Measurements from ENCODE around the gene WEE2. TPM values are rescaled to one million over a fixed set of nuclear protein-coding genes. Genes with fewer than 3 reads are reported as not detected.

Gene WEE2
- total RNA-seq, 1 donor from 2014 or later: not detected

DNA sequence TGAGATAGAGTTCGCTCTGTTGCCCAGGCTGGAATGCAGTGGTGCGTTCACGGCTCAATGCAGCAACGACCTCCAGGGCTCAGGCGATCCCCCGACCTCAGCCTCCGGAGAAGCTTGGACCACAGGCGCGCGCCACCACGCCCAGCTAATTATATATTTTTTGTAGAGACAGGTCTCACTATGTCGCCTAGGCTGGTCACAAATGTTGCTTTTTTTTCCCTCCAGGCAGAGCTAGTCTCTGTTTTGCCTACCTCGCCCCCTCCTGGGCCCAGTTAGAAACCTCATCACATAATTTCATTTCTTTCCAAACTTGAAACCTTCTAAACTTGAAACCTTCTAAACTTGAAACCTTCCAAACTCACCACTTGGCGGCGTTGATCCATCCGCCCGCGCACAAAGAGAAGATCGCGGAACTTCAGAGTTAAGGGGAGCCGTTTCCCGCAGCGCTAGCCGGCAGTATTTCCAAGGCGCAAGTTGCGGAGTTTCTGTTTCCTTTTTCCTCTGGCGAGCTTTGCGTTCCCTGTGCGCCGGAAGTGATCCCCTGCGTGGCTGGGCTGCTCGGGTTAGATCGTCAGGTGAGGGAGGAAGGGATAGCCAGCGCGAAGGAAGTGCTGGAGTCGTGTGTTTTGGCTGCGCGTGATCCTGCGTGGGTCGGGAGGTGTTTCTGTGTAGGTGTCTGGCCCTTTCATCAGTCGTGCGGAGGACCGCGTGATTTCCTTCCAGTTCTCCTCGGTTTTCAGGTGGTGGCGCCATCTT lies 29.9 kb downstream of the WEE2 start, which contains the start of gene SSBP1:
SSBP1 (plus strand) TSS at position 523 of the 756 bp plus-strand sequence. CDS start 809 bp downstream, outside the sequence.
- H3K9me3 Mint-ChIP-seq (ENCODE audit: unreplicated experiment): no peaks in the 10 kb centered on the region
- H3K27ac Mint-ChIP-seq (ENCODE audit: unreplicated experiment): peak within 1 kb of the TSS; percentile 93
- H3K27me3 Mint-ChIP-seq (ENCODE audit: unreplicated experiment): no peaks in the 10 kb centered on the region
- TF ChIP-seq, protein P1, sequence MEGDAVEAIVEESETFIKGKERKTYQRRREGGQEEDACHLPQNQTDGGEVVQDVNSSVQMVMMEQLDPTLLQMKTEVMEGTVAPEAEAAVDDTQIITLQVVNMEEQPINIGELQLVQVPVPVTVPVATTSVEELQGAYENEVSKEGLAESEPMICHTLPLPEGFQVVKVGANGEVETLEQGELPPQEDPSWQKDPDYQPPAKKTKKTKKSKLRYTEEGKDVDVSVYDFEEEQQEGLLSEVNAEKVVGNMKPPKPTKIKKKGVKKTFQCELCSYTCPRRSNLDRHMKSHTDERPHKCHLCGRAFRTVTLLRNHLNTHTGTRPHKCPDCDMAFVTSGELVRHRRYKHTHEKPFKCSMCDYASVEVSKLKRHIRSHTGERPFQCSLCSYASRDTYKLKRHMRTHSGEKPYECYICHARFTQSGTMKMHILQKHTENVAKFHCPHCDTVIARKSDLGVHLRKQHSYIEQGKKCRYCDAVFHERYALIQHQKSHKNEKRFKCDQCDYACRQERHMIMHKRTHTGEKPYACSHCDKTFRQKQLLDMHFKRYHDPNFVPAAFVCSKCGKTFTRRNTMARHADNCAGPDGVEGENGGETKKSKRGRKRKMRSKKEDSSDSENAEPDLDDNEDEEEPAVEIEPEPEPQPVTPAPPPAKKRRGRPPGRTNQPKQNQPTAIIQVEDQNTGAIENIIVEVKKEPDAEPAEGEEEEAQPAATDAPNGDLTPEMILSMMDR (IDR thresholded peaks at IDR 0.05; ENCODE audit: partially characterized antibody, unreplicated experiment): peak; percentile 60
- H3K4me3 Mint-ChIP-seq (ENCODE audit: unreplicated experiment): peak within 1 kb of the TSS; percentile 89
- H3K36me3 Mint-ChIP-seq (ENCODE audit: unreplicated experiment): no peaks in the 10 kb centered on the region
- H3K4me1 Mint-ChIP-seq (ENCODE audit: low read depth, unreplicated experiment): peaks cover 4% of the 10 kb centered on the region
- DNase-seq: peak; percentile 87

DNA sequence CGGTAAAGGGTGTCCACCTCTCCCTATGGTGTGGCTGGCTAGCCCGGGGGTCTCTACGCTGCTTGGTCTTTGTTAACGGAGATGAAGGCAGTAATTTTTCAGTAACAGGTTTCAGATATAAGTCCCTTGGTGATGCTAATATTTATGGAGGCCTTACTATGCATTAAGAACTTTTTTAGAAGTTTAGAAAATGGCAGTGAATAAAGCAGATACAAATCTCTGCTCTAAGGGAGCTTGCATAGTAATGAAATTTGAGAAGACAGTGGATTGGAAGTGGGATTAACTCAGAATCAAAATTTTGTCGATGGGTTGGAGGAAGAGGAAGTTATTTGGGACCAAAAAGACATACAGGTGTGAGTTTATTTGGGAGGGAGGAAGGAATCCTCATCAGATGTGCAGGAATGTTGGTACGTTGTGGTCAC lies 30.4 kb downstream of the WEE2 start:
- H3K36me3 Mint-ChIP-seq (ENCODE audit: unreplicated experiment): no peaks in the 10 kb centered on the region
- no peaks in the 10 kb centered on the region for H3K9me3 Mint-ChIP-seq (ENCODE audit: unreplicated experiment)
- H3K4me3 Mint-ChIP-seq (ENCODE audit: unreplicated experiment): peak overlapping the region; percentile 89
- TF ChIP-seq, protein P1 (IDR thresholded peaks at IDR 0.05; ENCODE audit: partially characterized antibody, unreplicated experiment): no peak
- peaks cover 4% of the 10 kb centered on the region for H3K4me1 Mint-ChIP-seq (ENCODE audit: low read depth, unreplicated experiment)
- H3K27me3 Mint-ChIP-seq (ENCODE audit: unreplicated experiment): no peaks in the 10 kb centered on the region
- no peak for DNase-seq
- H3K27ac Mint-ChIP-seq (ENCODE audit: unreplicated experiment): peak overlapping the region; percentile 93

DNA sequence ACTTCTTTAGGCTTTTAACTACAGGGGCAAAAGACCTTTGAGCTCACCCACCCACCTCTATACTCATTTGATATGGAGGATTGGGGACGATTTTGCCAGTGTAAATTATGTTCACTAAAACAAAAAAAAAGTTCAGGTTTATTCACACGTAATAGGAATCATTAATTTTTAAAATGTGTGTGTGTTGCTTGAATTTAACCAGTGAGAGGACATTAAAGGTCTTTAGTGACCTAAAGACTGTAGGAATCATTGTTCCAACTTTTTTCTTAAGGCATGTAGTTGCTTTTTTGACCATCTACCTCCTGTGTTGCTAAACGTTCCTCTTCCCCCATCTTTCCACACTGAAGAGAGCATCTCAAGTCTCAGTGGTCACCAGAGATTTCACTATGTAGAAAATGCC lies 31.1 kb downstream of the WEE2 start:
- Mint-ChIP-seq H3K27ac (ENCODE audit: unreplicated experiment) (peak overlapping the region; percentile 38), H3K27me3 (ENCODE audit: unreplicated experiment) (no peaks in the 10 kb centered on the region)
- no peak for DNase-seq

DNA sequence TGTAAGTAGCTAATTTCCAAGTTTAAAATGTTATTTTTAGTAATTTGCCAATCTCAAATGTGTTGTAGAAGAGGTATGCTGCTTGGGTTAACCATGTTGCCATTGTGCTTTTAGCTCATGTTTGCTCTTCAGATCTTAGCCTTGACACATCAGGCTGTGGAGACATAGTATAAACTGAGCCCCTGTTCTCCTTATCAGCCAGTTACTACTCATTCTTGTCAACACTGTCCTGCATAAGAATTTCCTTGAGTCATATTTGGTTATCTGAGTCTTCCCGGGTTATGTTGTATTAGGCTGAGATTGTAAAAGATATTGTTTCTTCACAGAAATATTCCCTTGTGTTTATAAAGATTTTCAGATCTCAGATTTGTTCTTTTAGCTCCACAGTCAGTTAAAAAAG lies 34.1 kb downstream of the WEE2 start:
- DNase-seq: no peak
- Mint-ChIP-seq H3K4me1 (ENCODE audit: low read depth, unreplicated experiment) (peaks cover 4% of the 10 kb centered on the region), H3K36me3 (ENCODE audit: unreplicated experiment) (no peaks in the 10 kb centered on the region), H3K27ac (ENCODE audit: unreplicated experiment) (no peak overlapping the region), H3K27me3 (ENCODE audit: unreplicated experiment) (no peaks in the 10 kb centered on the region), H3K4me3 (ENCODE audit: unreplicated experiment) (no peak overlapping the region), H3K9me3 (ENCODE audit: unreplicated experiment) (no peaks in the 10 kb centered on the region)
- TF ChIP-seq, protein P1 (IDR thresholded peaks at IDR 0.05; ENCODE audit: partially characterized antibody, unreplicated experiment): no peak

More for the DNA sequence above, 31.1 kb downstream of the WEE2 start:
- Mint-ChIP-seq H3K9me3 (ENCODE audit: unreplicated experiment) (no peaks in the 10 kb centered on the region), H3K4me1 (ENCODE audit: low read depth, unreplicated experiment) (peaks cover 4% of the 10 kb centered on the region), H3K36me3 (ENCODE audit: unreplicated experiment) (no peaks in the 10 kb centered on the region), H3K4me3 (ENCODE audit: unreplicated experiment) (peak overlapping the region; percentile 80)
- TF ChIP-seq, protein P1 (IDR thresholded peaks at IDR 0.05; ENCODE audit: partially characterized antibody, unreplicated experiment): no peak

DNA sequence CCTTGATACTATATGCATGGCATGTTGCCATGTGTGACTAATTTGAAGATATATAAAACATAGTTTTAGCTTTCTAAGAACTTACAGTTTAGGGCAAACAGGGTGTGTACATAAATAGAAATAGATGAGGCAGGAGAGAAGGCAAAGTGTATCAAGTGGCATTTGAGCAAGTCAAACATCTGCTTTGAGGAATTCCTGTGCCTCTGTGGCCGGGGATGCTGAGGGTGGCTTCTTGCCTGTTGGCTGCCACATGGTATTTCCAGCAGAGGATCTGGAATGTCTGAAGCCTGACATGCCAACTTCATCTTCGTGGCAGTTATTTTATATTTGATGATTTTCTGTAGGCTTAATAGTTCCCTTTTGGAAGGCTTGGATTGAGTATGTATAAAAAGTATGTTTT lies 36.0 kb downstream of the WEE2 start:
- no peak for DNase-seq
- H3K27ac Mint-ChIP-seq (ENCODE audit: unreplicated experiment): no peak overlapping the region
- H3K9me3 Mint-ChIP-seq (ENCODE audit: unreplicated experiment): no peaks in the 10 kb centered on the region
- no peaks in the 10 kb centered on the region for H3K27me3 Mint-ChIP-seq (ENCODE audit: unreplicated experiment)
- TF ChIP-seq, protein P1 (IDR thresholded peaks at IDR 0.05; ENCODE audit: partially characterized antibody, unreplicated experiment): no peak
- no peaks in the 10 kb centered on the region for H3K36me3 Mint-ChIP-seq (ENCODE audit: unreplicated experiment)
- H3K4me1 Mint-ChIP-seq (ENCODE audit: low read depth, unreplicated experiment): peaks cover 4% of the 10 kb centered on the region
- H3K4me3 Mint-ChIP-seq (ENCODE audit: unreplicated experiment): no peak overlapping the region

Data from glutamatergic neuron (in vitro differentiated cells).